ENCODE measurements around the gene SLC4A4.

SLC4A4 gene

DNA sequence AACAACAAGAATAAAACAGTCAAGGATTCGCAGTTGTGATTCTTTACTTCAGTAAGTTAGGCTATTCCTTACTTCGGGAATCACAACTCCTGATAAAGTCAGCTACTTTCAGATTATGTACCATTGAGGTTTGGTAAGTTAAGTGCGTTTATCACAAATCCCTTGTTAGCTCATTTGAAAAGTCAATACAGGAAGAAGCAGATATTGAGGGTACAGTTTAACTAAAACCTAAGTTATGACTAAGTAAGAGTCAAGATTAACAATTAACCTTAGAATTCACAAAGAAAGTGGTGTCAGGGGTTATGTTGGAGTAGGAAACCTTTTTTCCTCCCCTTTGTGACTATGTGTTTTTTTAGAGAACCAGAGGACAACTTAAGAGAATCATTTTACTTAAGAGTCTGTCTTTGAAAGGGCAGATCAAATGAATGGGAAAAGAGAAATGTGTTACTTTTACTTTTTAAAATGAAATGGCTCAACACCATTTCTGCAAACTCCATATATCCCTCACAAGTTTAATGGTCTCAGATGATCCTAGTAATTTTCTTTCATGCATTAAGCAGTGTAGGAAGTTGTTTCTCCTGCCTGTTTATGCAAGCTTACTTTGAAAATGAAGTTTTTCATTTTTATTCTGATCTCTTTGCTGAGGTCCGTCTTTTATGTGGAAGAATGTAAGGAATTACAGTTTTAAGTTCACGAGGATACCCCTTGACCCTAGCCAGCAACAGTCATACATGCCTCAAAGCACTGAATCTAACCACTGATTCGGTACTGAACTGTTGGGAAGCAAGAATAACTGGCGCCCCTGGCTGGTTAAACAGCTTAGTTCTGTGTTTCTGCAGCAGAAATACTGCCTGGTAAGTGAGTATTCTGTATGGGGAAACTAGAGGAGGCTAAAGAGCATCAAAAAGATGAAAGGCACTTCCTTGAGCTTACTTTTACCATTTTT lies 211.7 kb downstream of the SLC4A4 start:
- no peak for DNase-seq

DNA sequence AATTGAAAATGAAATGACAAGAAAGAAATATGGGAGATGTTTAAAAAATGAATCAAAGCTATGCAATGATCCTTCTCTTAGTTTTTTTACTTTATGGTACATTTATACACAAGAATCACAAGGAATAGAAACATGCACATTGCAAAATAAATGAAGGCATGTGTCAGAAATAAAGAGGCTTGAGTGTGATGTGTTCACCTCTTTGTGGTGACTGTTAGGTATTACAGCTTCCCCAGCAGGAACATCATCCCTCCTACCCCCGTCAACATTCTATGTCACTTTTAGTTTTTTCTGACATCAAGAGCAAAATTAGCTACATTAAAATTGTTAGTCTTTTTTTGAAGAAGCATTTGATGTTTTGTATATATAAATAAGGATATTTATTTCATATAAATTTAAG lies 214.8 kb downstream of the SLC4A4 start:
- no peak for DNase-seq

GRCh38 chr4:71554025-71554424 lies 215.2 kb downstream of the SLC4A4 start:
- no peak for DNase-seq

GRCh38 chr4:71558248-71558647 lies 219.4 kb downstream of the SLC4A4 start:
- DNase-seq = no peak

DNA sequence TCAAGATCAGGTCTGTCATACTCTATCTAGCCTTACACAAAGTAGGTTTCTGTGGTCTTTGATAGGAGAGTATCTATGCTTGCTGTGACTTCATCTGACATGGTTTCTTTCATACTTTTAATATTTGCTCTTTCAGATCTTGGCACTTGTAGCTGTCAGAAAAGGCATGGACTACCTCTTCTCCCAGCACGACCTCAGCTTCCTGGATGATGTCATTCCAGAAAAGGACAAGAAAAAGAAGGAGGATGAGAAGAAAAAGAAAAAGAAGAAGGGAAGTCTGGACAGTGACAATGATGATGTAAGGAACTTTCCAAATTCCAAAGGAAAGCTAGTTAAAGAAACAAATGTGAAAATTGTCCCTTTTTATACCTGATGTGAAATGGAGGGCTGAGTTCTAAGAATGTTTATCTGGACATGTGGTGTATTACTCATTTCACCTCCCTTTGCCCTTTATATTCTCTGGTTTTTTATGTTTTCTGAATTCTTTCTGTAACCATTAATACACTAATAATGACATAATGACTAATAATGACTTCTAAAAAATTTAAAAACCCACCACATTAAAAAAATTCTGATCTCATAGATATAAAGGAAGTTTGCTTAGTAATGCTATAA lies 221.2 kb downstream of the SLC4A4 start:
- DNase-seq = no peak

DNA sequence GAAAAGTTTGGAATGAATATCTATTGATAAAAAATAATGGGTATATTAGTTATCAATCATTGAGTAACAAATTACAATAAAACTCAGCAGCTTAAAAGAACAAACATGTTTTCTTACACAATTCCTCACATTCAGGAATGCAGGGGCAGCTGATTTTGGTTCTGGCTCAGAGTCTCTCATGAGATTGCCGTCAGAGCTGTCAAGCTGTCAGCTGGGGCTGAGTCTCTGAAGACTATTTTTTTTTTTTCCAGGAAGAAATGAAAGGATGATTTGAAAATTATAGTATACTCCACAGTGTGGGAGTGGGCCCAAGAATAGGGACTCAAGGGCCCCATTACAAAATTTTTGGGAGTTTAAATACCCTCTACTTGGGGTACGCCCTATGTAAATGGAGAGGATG lies 226.0 kb downstream of the SLC4A4 start:
- DNase-seq = no peak

DNA sequence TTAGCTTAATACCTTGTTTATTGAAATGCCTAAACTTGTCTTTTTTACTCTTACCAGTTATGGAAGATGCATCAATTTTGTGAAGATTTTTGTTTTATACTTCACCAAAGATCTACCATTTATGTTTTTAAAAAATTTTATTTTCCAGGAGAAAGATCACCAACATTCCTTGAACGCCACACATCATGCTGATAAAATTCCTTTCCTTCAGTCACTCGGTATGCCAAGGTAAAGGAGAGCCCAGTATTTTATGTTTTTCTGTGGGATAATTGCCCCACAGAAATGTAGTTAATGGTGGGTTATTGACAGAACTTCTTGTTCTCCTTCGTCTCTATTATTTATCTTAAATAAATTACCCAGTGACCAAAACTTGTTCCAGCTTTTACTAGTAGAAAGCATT lies 228.0 kb downstream of the SLC4A4 start:
- no peak for DNase-seq

DNA sequence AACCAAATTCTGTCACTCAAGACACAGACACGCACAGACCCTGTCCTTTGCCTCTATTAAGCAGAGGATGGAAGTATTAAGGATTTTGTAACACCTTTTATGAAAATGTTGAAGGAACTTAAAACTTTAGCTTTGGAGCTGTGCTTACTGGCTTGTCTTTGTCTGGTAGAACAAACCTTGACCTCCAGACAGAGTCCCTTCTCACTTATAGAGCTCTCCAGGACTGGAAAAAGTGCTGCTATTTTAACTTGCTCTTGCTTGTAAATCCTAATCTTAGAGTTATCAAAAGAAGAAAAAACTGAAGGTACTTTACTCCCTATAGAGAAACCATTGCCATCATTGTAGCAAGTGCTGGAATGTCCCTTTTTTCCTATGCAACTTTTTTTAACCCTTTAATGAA lies 229.3 kb downstream of the SLC4A4 start:
- no peak for DNase-seq

DNA sequence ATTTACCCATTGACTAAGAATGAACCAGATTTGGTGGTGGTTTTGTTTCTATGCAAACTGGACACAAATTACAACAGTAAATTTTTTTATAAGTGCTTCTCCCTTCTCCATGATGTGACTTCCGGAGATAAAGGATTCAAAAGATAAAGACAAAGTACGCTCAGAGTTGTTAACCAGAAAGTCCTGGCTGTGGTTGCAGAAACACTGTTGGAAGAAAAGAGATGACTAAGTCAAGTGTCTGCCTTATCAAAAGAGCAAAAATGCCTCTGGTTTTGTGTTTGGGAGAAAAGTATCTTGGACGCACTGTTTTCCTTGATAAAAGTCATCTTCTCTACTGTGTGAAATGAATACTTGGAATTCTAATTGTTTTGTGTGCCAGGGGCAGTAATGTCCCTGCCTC lies 231.7 kb downstream of the SLC4A4 start:
- DNase-seq = no peak

- no peak for DNase-seq
Observed at GRCh38 chr4:71571346-71571745, 232.5 kb downstream of the SLC4A4 start.

GRCh38 chr4:71583971-71584370 lies 245.2 kb downstream of the SLC4A4 start:
- DNase-seq = no peak

DNA sequence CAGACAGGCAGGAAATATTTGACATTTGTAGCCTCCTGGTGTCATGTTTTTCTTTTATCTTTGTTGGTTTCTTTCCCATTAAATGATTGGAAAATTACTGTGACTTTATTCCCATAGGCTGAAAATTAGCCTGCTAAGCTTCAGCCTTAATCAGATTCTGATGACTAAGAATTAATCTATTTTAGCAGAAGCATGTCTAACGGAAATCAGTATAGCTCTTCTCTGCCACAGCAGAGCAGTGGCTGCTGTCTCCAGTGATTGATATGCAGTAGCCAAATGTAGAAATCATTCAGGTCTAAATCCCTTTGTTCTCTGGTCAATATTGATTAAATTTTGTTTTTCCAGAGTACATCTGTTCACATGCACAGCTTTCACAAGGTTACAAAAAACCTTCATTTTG lies 245.8 kb downstream of the SLC4A4 start:
- DNase-seq = no peak

DNA sequence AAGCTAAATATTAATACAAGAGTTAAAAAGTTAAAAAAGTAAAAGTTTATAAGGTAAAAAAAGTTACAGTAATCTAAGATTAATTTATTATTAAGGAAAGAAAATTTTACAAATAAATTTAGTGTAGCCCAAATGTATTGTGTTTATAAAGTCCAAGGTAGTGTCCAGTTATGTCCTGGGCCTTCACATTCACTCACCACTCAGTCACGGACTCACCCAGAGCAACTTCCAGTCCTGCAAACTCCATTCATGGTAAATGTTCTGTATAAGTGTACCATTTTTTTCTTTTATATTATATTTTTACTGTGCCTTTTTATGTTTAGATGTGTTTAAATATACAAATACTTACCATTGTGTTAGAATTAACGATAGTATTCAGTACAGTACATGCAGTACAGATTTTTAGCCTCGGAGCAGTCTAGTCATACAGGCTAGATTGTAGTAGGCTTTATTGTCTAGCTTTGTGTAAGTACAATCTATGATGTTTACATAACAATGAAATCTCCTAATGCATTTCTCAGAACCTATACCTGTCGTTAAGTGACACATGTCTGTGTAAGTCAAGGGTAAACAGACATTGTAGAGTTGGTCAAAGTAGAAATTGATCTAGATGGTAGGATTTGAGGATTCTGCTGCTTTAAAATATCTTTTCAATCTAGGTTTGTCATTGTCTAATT lies 247.4 kb downstream of the SLC4A4 start:
- no peak for DNase-seq

GRCh38 chr4:71587995-71588394 lies 249.2 kb downstream of the SLC4A4 start:
- no peak for DNase-seq

DNA sequence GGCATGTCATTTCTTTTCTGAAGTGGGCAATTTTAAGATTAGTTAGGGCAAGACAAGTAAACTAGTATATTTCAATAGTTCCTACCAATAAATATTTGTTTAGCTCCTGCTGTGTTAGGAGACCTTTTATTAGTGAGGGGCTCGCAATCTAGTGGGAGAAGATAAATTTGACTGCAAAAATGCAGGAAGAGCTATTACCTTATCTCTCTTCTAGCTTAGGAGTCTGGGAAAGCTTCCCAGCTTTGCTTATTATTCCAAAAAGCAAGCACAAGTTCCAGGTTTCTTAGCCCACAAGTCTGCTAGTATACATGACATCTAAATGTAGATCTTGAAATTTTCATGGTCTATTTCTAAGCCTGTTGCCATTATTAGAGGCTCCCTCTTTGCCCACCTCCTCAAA lies 254.0 kb downstream of the SLC4A4 start:
- DNase-seq = no peak

DNA sequence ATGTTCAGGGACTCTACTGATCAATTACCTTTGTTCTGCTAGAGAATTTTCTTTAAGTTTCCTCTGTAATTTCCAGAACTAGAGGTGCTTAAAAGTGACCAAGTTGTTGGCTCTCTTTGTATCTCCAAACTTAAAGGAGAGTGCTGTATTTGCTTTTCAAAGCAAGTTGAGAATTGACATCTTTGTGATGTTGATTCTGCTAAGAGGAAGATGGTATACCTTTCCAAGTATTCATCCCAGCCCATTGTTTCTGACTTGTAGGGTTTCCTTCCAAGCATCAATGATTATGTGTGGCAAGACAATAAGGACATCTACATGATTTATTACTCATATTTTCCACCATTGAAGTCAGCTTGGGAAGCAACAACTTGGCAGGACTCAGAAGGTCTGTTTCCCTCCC lies 254.5 kb downstream of the SLC4A4 start:
- DNase-seq = no peak

- no peak for DNase-seq
Observed at GRCh38 chr4:71595576-71596108, 256.8 kb downstream of the SLC4A4 start.

DNA sequence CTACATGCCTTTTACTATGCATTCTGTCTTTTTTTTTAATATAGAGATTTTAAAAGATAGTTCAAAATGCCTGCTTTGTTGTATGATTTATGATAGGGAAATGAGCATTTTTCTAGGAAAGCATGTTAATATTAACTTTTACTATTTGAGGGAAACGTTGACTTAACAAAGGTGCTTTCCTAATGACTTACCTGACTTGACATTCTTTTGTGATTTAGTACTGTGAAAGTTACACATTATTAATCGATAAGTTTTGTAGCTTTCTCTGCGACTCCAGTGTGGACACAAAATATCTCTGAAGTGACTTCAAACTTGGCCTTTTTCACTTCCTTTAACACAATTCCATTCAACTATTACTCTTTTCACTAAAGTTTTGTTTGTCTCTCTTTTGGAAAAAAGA lies 260.8 kb downstream of the SLC4A4 start:
- DNase-seq = no peak

GRCh38 chr4:71602289-71602900 lies 263.6 kb downstream of the SLC4A4 start:
- DNase-seq = no peak

- no peak for DNase-seq
Observed at GRCh38 chr4:71604785-71605184, 266.0 kb downstream of the SLC4A4 start.

- no peak for DNase-seq
Observed at GRCh38 chr4:71607109-71607508, 268.3 kb downstream of the SLC4A4 start.

DNA sequence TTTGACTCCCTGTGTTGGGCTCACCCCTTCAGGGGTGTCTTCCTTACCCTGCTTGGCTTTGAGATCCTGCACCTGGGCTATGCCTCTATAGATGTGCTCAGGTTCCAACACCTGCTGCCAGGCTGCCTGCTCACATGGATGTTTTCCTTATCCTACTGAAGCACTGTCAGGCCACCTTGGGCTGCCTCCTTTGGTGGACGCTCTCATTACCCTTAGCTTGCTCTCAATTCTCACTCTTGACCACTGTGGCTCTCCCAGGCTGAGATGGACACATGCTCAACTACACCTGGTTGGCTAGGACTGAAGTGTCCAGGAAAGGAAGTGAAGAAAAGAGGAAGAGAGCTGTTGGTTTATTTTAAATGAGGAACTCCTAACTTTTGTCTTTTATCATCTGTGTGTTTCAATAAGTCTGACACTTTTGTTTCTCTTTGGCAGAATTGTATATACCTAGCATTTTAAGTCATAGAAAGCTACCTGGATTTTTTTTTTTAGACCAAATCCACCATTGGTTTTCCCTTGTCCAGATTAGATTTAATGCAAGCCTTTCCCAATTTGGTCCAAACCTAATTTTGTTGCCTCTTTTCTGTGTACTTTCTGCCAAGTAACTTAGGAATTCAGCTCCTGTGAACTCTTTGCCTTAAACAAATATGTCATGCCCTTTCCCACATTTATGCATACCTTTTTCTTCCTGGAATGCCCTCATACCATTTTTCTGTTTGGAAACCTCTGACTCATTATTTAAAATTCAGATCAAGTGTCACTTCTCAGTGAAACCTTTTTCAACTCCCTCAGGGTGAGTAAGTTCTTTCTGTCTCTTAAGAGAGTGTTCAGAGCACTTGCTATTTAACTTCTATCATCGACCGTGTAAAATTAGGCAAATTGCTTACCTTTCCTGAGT lies 269.2 kb downstream of the SLC4A4 start:
- no peak for DNase-seq
